ENCODE data around the gene SLC48A1. TPM values are rescaled to one million over a fixed set of nuclear protein-coding genes. Genes with fewer than 3 reads are reported as not detected.

Gene SLC48A1
- total and polyA plus RNA-seq, 4 donors = 6.1 to 15.4 (median 9.3) TPM

- Histone ChIP-seq H3K9me3 (ENCODE audit: control insufficient read depth in 4 of 4, low read length in 3 of 4) (no peaks in the 10 kb centered on the region), H3K36me3 (ENCODE audit: control insufficient read depth in 4 of 4, insufficient read depth in 3 of 4, low read depth in 1 of 4, low read length in 3 of 4) (no peaks in the 10 kb centered on the region), H3K4me1 (ENCODE audit: control insufficient read depth in 4 of 4, insufficient read depth in 4 of 4, low read length in 3 of 4) (no peaks in the 10 kb centered on the region), H3K27me3 (ENCODE audit: control insufficient read depth in 4 of 4, insufficient read depth in 4 of 4, low read length in 3 of 4) (no peaks in the 10 kb centered on the region), H3K9ac (ENCODE audit: low read depth in 1 of 2, low read length in 2 of 2) (no peak overlapping the region), H3K4me3 (ENCODE audit: low read depth in 1 of 3, low read length in 3 of 3) (no peak overlapping the region), H3K27ac (ENCODE audit: low read depth in 1 of 2, low read length in 2 of 2) (no peak overlapping the region)
- no peak for DNase-seq (ENCODE audit: low spot score)
- 88% methylated on average over 5 of the region's 5 CpGs for WGBS
- TF ChIP-seq TAF1 (conservative IDR thresholded peaks at IDR 0.05) (no peak), ATF3 (IDR thresholded peaks at IDR 0.05) (no peak), SP1 (IDR thresholded peaks at IDR 0.05) (no peak), HNF4A (conservative IDR thresholded peaks at IDR 0.05) (no peak), JUND (IDR thresholded peaks at IDR 0.05) (no peak), MAX (IDR thresholded peaks at IDR 0.05) (no peak), FOXA2 (IDR thresholded peaks at IDR 0.05) (no peak), GABPA (IDR thresholded peaks at IDR 0.05 in 1 of 2, conservative IDR thresholded peaks at IDR 0.05 in 1 of 2) (no peak), HNF4G (IDR thresholded peaks at IDR 0.05) (no peak), RXRA (IDR thresholded peaks at IDR 0.05) (no peak)
- TF ChIP-seq, protein P1, sequence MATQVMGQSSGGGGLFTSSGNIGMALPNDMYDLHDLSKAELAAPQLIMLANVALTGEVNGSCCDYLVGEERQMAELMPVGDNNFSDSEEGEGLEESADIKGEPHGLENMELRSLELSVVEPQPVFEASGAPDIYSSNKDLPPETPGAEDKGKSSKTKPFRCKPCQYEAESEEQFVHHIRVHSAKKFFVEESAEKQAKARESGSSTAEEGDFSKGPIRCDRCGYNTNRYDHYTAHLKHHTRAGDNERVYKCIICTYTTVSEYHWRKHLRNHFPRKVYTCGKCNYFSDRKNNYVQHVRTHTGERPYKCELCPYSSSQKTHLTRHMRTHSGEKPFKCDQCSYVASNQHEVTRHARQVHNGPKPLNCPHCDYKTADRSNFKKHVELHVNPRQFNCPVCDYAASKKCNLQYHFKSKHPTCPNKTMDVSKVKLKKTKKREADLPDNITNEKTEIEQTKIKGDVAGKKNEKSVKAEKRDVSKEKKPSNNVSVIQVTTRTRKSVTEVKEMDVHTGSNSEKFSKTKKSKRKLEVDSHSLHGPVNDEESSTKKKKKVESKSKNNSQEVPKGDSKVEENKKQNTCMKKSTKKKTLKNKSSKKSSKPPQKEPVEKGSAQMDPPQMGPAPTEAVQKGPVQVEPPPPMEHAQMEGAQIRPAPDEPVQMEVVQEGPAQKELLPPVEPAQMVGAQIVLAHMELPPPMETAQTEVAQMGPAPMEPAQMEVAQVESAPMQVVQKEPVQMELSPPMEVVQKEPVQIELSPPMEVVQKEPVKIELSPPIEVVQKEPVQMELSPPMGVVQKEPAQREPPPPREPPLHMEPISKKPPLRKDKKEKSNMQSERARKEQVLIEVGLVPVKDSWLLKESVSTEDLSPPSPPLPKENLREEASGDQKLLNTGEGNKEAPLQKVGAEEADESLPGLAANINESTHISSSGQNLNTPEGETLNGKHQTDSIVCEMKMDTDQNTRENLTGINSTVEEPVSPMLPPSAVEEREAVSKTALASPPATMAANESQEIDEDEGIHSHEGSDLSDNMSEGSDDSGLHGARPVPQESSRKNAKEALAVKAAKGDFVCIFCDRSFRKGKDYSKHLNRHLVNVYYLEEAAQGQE (IDR thresholded peaks at IDR 0.05) = no peak
These were observed 27.0 kb upstream of the SLC48A1 start for GRCh38 chr12:47746073-47746472.

GRCh38 chr12:47746523-47746922 is 26.5 kb upstream of the SLC48A1 start:
- Histone ChIP-seq H3K27me3 (ENCODE audit: control insufficient read depth in 4 of 4, insufficient read depth in 4 of 4, low read length in 3 of 4) (no peaks in the 10 kb centered on the region), H3K36me3 (ENCODE audit: control insufficient read depth in 4 of 4, insufficient read depth in 3 of 4, low read depth in 1 of 4, low read length in 3 of 4) (no peaks in the 10 kb centered on the region), H3K4me1 (ENCODE audit: control insufficient read depth in 4 of 4, insufficient read depth in 4 of 4, low read length in 3 of 4) (no peaks in the 10 kb centered on the region), H3K9me3 (ENCODE audit: control insufficient read depth in 4 of 4, low read length in 3 of 4) (no peaks in the 10 kb centered on the region), H3K9ac (ENCODE audit: low read depth in 1 of 2, low read length in 2 of 2) (no peak overlapping the region), H3K4me3 (ENCODE audit: low read depth in 1 of 3, low read length in 3 of 3) (no peak overlapping the region), H3K27ac (ENCODE audit: low read depth in 1 of 2, low read length in 2 of 2) (no peak overlapping the region)
- 86% methylated on average over 7 of the region's 7 CpGs for WGBS
- no peak for TF ChIP-seq FOXA1 (IDR thresholded peaks at IDR 0.05)
- no peak for TF ChIP-seq HNF4A (conservative IDR thresholded peaks at IDR 0.05)
- no peak for TF ChIP-seq NR2F2 (IDR thresholded peaks at IDR 0.05)
- TF ChIP-seq MAX (IDR thresholded peaks at IDR 0.05) = no peak
- no peak for TF ChIP-seq SP1 (IDR thresholded peaks at IDR 0.05)
- TF ChIP-seq JUND (IDR thresholded peaks at IDR 0.05) = no peak
- TF ChIP-seq RXRA (IDR thresholded peaks at IDR 0.05) = no peak
- no peak for TF ChIP-seq FOXA2 (IDR thresholded peaks at IDR 0.05)
- TF ChIP-seq, protein P1 (IDR thresholded peaks at IDR 0.05) = no peak
- TF ChIP-seq RAD21 (IDR thresholded peaks at IDR 0.05) = no peak
- TF ChIP-seq EGR1 (IDR thresholded peaks at IDR 0.05; ENCODE audit: low read depth in 2 of 2) = no peak
- TF ChIP-seq, protein P2, sequence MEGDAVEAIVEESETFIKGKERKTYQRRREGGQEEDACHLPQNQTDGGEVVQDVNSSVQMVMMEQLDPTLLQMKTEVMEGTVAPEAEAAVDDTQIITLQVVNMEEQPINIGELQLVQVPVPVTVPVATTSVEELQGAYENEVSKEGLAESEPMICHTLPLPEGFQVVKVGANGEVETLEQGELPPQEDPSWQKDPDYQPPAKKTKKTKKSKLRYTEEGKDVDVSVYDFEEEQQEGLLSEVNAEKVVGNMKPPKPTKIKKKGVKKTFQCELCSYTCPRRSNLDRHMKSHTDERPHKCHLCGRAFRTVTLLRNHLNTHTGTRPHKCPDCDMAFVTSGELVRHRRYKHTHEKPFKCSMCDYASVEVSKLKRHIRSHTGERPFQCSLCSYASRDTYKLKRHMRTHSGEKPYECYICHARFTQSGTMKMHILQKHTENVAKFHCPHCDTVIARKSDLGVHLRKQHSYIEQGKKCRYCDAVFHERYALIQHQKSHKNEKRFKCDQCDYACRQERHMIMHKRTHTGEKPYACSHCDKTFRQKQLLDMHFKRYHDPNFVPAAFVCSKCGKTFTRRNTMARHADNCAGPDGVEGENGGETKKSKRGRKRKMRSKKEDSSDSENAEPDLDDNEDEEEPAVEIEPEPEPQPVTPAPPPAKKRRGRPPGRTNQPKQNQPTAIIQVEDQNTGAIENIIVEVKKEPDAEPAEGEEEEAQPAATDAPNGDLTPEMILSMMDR (IDR thresholded peaks at IDR 0.05; ENCODE audit: low read depth, low read length, missing input control) = no peak
- no peak for TF ChIP-seq ZBTB33 (IDR thresholded peaks at IDR 0.05)
- no peak for TF ChIP-seq TAF1 (conservative IDR thresholded peaks at IDR 0.05)
- no peak for TF ChIP-seq ATF3 (IDR thresholded peaks at IDR 0.05)
- no peak for TF ChIP-seq HNF4G (IDR thresholded peaks at IDR 0.05)
- no peak for TF ChIP-seq GABPA (IDR thresholded peaks at IDR 0.05 in 1 of 2, conservative IDR thresholded peaks at IDR 0.05 in 1 of 2)
- DNase-seq (ENCODE audit: low spot score) = no peak

Measured in liver (tissue), 9 donors.